HG03108 (cell line): ENCODE measurements around the gene TEX55.
"Not testable (repeated sequence)": the region's sequence is repeated elsewhere in the genome, so short reads cannot be mapped to it uniquely, and the experiment has no call there.

Source experiments
- ATAC-seq: cut with Tn5 transposase; IDR thresholded peaks from one replicate; pipeline ENCODE4 v1.9.1; 2021; ENCODE audit warnings: moderate library complexity; ENCODE audit not compliant: unreplicated experiment

TEX55 gene

GRCh38 chr3:119160361-119160760 is 14.4 kb downstream of the TEX55 start:
- no peak for ATAC-seq

GRCh38 chr3:119160815-119161214 is 14.8 kb downstream of the TEX55 start:
- ATAC-seq = no peak

- ATAC-seq = no peak
Observed at GRCh38 chr3:119161240-119161639, 15.3 kb downstream of the TEX55 start.

- ATAC-seq = not testable (repeated sequence)
Observed at GRCh38 chr3:119164745-119165144, 18.8 kb downstream of the TEX55 start.

GRCh38 chr3:119170821-119171220 is 24.9 kb downstream of the TEX55 start:
- no peak for ATAC-seq

- no peak for ATAC-seq
Observed at GRCh38 chr3:119173325-119173724, 27.4 kb downstream of the TEX55 start, which contains the start of gene UPK1B. TSS of gene UPK1B (plus strand) at chr3:119173598. CDS start at chr3:119186742, 13,144 bp downstream.

- ATAC-seq = no peak
Observed at GRCh38 chr3:119175872-119176756, 30.1 kb downstream of the TEX55 start.

GRCh38 chr3:119176778-119177177 is 30.8 kb downstream of the TEX55 start:
- ATAC-seq = no peak

- ATAC-seq = no peak
Observed at GRCh38 chr3:119177321-119177720, 31.4 kb downstream of the TEX55 start.

- no peak for ATAC-seq
Observed at GRCh38 chr3:119181765-119182164, 35.8 kb downstream of the TEX55 start.

- no peak for ATAC-seq
Observed at GRCh38 chr3:119184111-119184510, 38.1 kb downstream of the TEX55 start.

- no peak for ATAC-seq
Observed at GRCh38 chr3:119184796-119185570, 39.0 kb downstream of the TEX55 start.

GRCh38 chr3:119187266-119187665 is 41.3 kb downstream of the TEX55 start:
- no peak for ATAC-seq

GRCh38 chr3:119191800-119192199 is 45.8 kb downstream of the TEX55 start:
- ATAC-seq = no peak

GRCh38 chr3:119194237-119195150 is 48.5 kb downstream of the TEX55 start:
- ATAC-seq = no peak

GRCh38 chr3:119195151-119195476 is 49.1 kb downstream of the TEX55 start:
- no peak for ATAC-seq

- ATAC-seq = no peak
Observed at GRCh38 chr3:119195911-119196310, 49.9 kb downstream of the TEX55 start.
